Stimulated activated CD4-positive, alpha-beta T cell treated with anti-CD3 and anti-CD28 coated beads, Interleukin-15, amount 100 ng/mL, for 1 hour (primary cell): Measurements from ENCODE around the gene TSBP1.
"Not testable (repeated sequence)": the region's sequence is repeated elsewhere in the genome, so short reads cannot be mapped to it uniquely, and the experiment has no call there.

Experiments used
- DNase-seq, 2 donors: peaks; one replicate each; pipeline ENCODE4 v3.0.0-alpha.2; 2020; ENCODE audit warnings: low read depth in 1 of 2, low spot score in 1 of 2

Gene TSBP1

DNA sequence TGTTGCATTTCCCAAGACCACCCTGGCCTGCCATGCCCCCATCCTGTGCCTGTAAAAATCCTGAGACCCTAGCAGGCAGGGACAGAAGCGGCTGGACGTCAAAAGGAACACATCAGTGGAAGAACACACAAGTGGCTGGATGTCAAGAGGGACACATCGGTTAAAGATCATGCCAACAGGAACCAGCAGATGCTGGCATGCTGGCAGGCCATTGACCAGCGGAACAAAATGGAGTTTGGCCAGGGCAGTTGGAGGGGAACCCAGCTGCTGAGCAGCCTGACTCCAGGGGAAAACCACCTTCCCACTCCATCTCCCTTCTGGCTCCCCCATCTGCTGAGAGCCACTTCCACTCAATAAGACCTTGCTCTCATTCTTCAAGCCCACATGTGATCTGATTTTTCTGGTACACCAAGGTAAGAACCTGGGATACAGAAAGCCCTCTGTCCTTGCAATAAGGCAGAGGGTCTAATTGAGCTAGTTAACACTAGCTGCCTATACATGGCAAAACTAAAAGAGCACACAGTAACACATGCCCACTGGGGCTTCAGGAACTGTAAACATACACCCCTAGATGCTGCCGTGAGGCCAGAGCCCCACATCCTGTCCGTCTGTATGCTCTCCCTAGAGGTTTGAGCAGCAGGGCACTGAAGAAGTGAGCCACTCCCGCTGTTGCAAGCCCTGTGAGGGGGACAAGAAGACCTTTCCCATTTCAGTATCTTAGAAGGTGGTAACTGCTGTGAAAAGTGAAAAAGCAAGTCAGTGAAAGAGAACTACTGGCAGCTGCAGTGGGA, 4.2 kb upstream of the TSBP1 start:
- no peak for DNase-seq

GRCh38 chr6:32371229-32371628, 474 bp downstream of the TSBP1 start:
- DNase-seq: no peak

DNA sequence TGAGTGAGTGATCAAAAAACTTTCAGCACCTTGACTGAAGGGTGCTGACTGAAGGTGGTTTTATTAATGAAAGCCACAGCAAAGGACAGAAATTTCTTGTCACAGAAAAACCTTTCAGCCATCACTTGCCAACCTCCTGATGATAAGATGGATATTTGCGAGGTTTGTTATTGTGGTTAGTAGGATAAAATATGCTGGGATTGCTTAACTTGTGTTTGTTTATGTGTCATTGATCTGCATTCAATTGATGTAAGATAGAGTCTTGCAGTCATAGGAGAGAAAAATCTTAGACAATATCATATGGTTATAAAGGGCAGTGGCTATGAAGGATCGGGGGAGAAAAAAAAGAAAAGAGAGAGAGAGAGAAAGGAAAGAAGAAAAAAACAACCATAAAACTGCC, 1.2 kb downstream of the TSBP1 start:
- DNase-seq: no peak

- no peak for DNase-seq
Observed at GRCh38 chr6:32369660-32370059, 2.0 kb downstream of the TSBP1 start.

GRCh38 chr6:32367644-32368043, 4.1 kb downstream of the TSBP1 start:
- no peak for DNase-seq

DNA sequence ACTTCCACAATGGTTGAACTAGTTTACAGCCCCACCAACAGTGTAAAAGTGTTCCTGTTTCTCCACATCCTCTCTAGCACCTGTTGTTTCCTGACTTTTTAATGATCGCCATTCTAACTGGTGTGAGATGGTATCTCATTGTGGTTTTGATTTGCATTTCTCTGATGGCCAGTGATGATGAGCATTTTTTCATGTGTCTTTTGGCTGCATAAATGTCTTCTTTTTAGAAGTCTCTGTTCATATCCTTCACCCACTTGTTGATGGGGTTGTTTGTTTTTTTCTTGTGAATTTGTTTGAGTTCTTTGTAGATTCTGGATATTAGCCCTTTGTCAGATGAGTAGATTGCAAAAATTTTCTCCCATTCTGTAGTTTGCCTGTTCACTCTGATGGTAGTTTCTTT, 12.5 kb downstream of the TSBP1 start:
- DNase-seq: not testable (repeated sequence)

DNA sequence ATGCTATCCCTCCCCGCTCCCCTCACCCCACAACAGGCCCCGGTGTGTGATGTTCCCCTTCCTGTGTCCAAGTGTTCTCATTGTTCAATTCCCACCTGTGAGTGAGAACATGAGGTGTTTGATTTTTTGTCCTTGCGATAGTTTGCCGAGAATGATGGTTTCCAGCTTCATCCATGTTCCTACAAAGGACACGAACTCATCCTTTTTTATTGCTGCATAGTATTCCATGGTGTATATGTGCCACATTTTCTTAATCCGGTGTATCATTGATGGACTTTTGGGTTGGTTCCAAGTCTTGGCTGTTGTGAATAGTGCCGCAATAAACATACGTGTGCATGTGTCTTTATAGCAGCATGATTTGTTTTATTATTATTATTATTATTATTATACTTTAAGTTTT, 13.2 kb downstream of the TSBP1 start:
- DNase-seq: not testable (repeated sequence)

GRCh38 chr6:32355018-32355417, 16.7 kb downstream of the TSBP1 start:
- no peak for DNase-seq

GRCh38 chr6:32353348-32353747, 18.4 kb downstream of the TSBP1 start:
- no peak for DNase-seq

DNA sequence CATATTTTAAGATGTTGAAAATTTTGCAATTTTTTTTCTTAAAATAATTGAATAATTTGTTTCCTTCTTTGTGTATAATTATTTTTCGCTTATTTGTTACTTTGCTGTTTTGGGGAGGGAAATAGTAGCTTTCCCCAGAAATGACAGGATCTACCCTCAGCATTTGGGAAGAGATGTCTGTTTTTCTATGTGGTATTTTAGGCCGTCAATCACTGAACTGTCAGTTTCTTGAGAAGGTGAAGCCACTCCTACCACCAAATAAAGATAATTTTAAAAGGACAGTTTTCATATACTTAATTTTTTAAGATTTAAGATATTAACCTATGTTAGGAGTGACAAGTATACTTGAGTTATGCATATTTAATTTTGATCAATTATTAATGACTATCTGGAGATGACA, 31.5 kb downstream of the TSBP1 start:
- no peak for DNase-seq

DNA sequence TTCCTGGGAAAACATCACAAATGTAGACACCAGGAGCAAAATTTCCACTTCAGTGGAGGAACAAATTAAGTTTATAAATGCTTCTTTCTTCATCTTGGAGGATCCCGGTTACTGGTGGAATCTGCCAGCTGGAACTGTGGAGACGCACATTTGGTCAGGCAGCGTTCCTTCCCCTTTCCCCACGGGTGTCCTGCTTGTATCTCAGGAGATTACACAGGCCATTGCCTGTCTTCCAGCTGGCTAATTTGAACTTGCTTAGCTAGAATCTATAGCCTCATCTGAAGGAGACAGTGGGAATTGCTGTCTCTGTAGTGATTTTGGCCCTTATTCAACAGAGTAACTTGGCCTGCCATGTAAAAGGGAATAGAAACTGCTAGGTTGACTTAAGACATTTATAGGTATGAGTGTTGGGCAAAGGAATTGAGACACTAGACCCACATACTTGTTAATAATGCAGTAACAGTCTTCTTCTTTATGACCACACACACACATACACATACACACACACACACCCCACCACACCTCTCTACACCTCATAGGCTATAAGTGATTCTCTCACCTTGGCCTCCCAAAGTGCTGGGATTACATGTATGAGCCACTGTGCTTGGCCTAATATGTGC, 34.4 kb downstream of the TSBP1 start:
- DNase-seq: no peak

DNA sequence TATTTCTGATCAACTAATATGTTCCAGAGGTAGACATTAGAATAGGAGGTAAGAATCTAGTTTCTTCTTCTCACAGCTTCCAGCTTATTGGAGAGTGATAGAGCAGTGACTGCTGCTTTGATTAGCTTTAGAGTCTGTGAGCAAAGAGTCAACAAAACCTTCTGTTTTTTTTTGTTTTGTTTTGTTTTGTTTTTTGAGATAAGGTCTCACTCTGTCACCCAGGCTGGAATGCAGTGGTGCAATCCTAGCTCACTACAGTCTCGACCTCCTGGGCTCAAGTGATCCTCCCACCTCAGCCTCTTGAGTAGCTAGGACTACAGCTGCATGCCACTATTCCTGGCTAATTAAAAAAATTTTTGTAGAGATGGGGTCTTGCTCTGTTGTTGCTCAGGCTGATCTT, 39.3 kb downstream of the TSBP1 start:
- DNase-seq: no peak

DNA sequence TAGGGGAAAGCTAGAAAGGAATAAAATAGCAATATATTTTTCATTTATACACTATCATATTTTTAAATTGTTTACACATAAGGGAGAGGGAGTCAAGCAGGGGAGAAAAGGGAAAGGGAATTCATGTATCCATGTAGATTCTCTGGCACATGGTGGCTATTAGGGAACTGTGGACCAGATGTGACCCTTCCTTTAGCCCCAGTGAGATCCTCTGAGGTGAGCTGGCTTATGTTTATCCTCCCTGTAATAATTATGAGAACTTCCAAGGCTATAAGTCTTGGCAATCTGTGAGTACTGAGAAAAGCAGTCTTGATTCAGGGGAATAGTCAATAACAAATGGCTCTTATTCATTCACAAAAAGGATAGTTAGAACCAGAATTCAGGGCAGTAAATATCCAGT, 42.6 kb downstream of the TSBP1 start:
- no peak for DNase-seq

DNA sequence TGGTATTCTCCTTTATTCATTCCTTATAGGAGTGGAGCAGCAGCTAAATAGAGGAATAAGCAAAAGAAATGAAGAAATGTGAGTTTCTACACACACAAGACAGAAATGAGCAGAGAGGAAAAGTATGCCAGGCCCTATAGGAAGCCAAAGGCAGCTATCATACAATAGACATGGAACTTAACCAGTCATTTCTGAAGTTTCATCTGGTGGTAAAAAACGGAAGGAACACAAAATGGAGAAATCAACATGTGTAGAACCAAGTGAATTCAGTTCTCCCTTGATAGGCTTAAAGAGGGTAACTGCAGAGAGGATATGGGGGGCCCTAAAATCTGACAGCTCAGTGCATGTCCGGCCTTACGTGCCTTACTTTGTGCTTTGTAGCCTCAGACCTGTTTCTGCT, 44.6 kb downstream of the TSBP1 start:
- DNase-seq: no peak

DNA sequence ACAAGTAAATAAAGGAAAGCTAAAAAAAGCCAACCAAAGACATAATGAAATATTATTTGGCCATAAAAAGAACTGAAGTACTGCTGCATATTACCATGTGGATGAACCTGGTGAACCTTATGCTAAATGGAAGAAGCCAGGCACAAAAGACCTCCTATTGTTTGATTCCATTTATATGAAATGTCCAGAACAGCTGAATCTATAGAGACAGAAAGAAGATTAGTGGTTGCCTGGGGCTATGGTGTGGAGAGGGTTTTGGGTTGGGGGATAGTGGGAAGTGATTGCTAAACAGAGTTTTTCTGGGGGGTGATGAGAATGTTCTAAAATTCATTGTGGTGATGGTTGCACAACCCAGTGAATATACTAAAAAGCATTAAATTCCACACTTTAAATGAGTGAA, 53.2 kb downstream of the TSBP1 start:
- DNase-seq: no peak

- DNase-seq: no peak
Observed at GRCh38 chr6:32317541-32317940, 54.2 kb downstream of the TSBP1 start.

GRCh38 chr6:32313964-32314363, 57.7 kb downstream of the TSBP1 start:
- no peak for DNase-seq

GRCh38 chr6:32298632-32299336, 72.9 kb downstream of the TSBP1 start:
- no peak for DNase-seq

- DNase-seq: not testable (repeated sequence)
Observed at GRCh38 chr6:32294980-32295379, 76.7 kb downstream of the TSBP1 start.

DNA sequence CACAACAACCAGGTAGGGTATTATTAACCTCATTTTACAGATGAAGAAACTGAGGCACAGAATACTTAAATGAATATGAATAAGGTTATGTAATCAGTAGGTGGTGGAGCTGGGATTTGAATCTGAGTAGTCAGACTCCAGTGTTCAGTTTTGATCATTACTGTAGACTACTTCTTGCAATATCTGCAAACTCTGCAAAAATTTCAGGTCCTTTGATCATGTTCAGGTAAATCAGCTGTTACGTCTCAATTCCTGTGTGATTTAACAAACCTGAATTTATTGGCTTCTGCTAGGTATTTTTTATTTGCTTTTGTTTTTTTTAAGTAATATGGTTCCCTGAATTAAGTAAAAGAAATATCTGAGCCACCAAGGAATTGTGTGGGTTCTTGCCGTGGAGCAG, 77.1 kb downstream of the TSBP1 start:
- no peak for DNase-seq

- no peak for DNase-seq
Observed at GRCh38 chr6:32293695-32294094, 78.0 kb downstream of the TSBP1 start.

GRCh38 chr6:32291543-32291942, 80.2 kb downstream of the TSBP1 start:
- DNase-seq: no peak
